Thoracic aorta (tissue), 2 donors: Measurements from ENCODE around the gene KRT72. TPM values are rescaled to one million over a fixed set of nuclear protein-coding genes. Genes with fewer than 3 reads are reported as not detected.

Experiments
- ATAC-seq: fragments of 150-250 bp; one replicate; pipeline ENCODE4 v1.8.0; 2017; ENCODE audit warnings: low read depth; ENCODE audit not compliant: insufficient number of reproducible peaks, low FRiP score
- DNase-seq: peaks from one replicate; pipeline ENCODE4 v3.0.0-alpha.2; 2020; ENCODE audit warnings: low spot score
- H3K27ac ChIP-seq, 2 donors: fragments of 200-600 bp; sonication (generic); 1 replicate in 1 of 2; 2 replicates in 1 of 2; pipeline ENCODE4 v1.5.1; 2016; ENCODE audit warnings: mild to moderate bottlenecking in 2 of 2, moderate library complexity in 2 of 2
- H3K27me3 ChIP-seq: fragments of 200-600 bp; sonication (generic); replicated peaks from 2 replicates; pipeline ENCODE4 v1.6.0; 2016; ENCODE audit warnings: mild to moderate bottlenecking; ENCODE audit not compliant: insufficient read depth
- H3K36me3 ChIP-seq: fragments of 200-600 bp; sonication (generic); one replicate; pipeline ENCODE4 v1.5.1; 2016
- H3K4me1 ChIP-seq, 2 donors: fragments of 200-600 bp; sonication (generic); 1 replicate in 1 of 2; 2 replicates in 1 of 2; pipeline versions ENCODE4 v1.5.1 to v1.6.0; 2016; ENCODE audit warnings: low read depth in 2 of 2, mild to moderate bottlenecking in 1 of 2; ENCODE audit not compliant: control insufficient read depth in 1 of 2
- H3K4me3 ChIP-seq: fragments of 200-600 bp; sonication (generic); 2 replicates; pipeline ENCODE4 v1.5.1; 2016; ENCODE audit warnings: mild to moderate bottlenecking
- H3K9me3 ChIP-seq: fragments of 200-600 bp; sonication (generic); 2 replicates; pipeline ENCODE4 v1.5.1; 2016
- CTCF ChIP-seq: fragments of 200-600 bp; sonication (generic); IDR thresholded peaks from one replicate; pipeline ENCODE4 v1.5.1; 2019; ENCODE audit warnings: antibody characterized with exemption
- total RNA-seq, 2 donors: library from RNA; depleted of rRNA; stranded (reverse); fragments of >200 nt; gene quantifications; one replicate each; pipeline versions ENCODE4 v1.1.0 to v1.2.3, GENCODE V29; 2016

Gene KRT72
- total RNA-seq, 2 donors from 2014 or later: not detected

- H3K36me3 ChIP-seq: no peaks in the 10 kb centered on the region
- no peak overlapping the region for H3K4me3 ChIP-seq
- DNase-seq (no peak), ATAC-seq (no peak)
- no peak for TF ChIP-seq CTCF
- H3K9me3 ChIP-seq: no peaks in the 10 kb centered on the region
- H3K27ac ChIP-seq: no peak overlapping the region
- H3K27me3 ChIP-seq: no peaks in the 10 kb centered on the region
- no peaks in the 10 kb centered on the region for H3K4me1 ChIP-seq
Measured at GRCh38 chr12:52575256-52575655, 26.0 kb downstream of the KRT72 start.

GRCh38 chr12:52573743-52574142 is 27.5 kb downstream of the KRT72 start, which contains the start of gene KRT74:
KRT74 (minus strand) TSS chr12:52573843; CDS start chr12:52573777, 66 bp downstream.
- H3K27me3 ChIP-seq: no peaks in the 10 kb centered on the region
- no peak for ATAC-seq
- TF ChIP-seq CTCF: no peak
- no peaks in the 10 kb centered on the region for H3K36me3 ChIP-seq
- no peaks in the 10 kb centered on the region for H3K4me1 ChIP-seq
- no peak for DNase-seq
- no peaks in the 10 kb centered on the region for H3K9me3 ChIP-seq
- H3K27ac ChIP-seq: no peak within 1 kb of the TSS
- H3K4me3 ChIP-seq: no peak within 1 kb of the TSS

GRCh38 chr12:52573306-52573705 is 28.0 kb downstream of the KRT72 start:
- Histone ChIP-seq H3K27ac (no peak overlapping the region), H3K27me3 (no peaks in the 10 kb centered on the region), H3K9me3 (no peaks in the 10 kb centered on the region), H3K4me3 (no peak overlapping the region), H3K36me3 (no peaks in the 10 kb centered on the region), H3K4me1 (no peaks in the 10 kb centered on the region)
- no peak for DNase-seq
- ATAC-seq: no peak
- no peak for TF ChIP-seq CTCF

- Histone ChIP-seq H3K36me3 (no peaks in the 10 kb centered on the region), H3K4me3 (no peak overlapping the region), H3K9me3 (no peaks in the 10 kb centered on the region), H3K4me1 (no peaks in the 10 kb centered on the region), H3K27me3 (no peaks in the 10 kb centered on the region), H3K27ac (no peak overlapping the region)
- ATAC-seq (no peak), DNase-seq (no peak)
- TF ChIP-seq CTCF: no peak
Measured at GRCh38 chr12:52570511-52570910, 30.8 kb downstream of the KRT72 start.

- H3K27me3 ChIP-seq: no peaks in the 10 kb centered on the region
- DNase-seq (no peak), ATAC-seq (no peak)
- H3K36me3 ChIP-seq: no peaks in the 10 kb centered on the region
- H3K9me3 ChIP-seq: no peaks in the 10 kb centered on the region
- H3K27ac ChIP-seq: no peak overlapping the region
- no peak for TF ChIP-seq CTCF
- H3K4me1 ChIP-seq: no peaks in the 10 kb centered on the region
- no peak overlapping the region for H3K4me3 ChIP-seq
Measured at GRCh38 chr12:52568111-52568510, 33.2 kb downstream of the KRT72 start.
